Right hindlimb (tissue), 1 donor: ENCODE data around the gene MYO10.
A peak's percentile ranks its signal among the peaks of the same experiment; 100 is the strongest.

Source experiments
- DNase-seq: peaks from one replicate; pipeline ENCODE4 v3.0.0-alpha.2; 2018

MYO10 gene

DNA sequence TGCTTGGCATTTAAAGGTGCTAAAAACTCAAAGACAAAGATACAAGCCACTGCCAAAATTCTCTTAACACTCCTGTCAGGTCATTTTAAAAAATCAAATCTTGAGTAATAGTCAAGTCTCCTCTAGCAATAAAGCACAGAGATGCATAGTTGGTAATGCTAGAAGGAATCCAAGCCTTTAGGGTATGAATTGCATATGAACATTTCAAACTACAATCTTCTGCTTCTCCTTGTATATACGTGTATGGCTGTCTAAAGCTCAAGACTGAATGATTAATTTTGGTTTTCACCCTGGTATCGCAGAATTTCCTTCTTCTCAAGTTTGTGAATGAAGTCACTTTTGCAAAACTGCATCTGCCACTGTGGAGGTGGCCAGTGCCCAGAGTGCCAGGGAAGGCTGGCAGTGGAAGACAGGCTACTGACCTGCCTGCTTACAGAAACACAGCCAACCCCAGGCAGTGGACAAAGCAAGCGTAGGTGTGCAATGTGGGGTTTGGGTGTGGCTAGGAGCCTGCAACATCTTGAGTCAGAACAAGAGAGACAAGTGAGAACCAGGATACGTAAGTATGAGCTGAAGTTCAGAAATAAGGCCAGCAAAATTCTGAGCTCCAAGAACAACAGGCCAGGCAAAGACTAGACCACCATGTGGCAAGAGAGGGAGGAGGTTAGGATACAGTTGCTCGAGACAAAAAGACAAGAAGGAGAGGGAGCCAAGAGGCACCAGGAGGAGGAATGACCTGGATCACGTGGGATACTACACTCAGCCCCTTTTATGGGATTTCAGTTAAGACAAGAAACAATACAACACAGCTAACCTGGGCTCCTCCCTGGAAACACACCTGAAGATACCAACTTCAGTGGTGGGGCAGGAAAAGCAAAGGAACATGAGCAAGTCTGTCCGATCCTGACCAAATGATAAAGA is 22.6 kb downstream of the MYO10 start:
- no peak for DNase-seq

DNA sequence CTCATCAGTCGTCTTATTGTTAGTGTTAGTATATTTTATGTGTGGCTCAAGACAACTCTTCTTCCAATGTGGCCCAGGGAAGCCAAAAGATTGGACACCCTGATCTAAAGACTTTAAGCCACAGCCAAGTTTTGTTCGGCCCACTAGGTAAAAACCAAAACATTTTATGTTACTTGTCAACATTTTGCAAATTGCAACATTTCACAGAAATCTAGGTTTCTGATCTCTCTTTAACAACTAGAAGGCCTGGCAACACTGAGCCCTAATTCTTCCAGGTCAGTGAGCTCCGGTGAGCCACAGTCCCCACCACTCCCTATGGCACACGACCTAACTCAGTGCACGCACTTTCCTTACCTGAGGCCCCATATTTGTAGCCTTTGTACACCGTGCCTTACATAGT is 24.0 kb downstream of the MYO10 start:
- DNase-seq, result no peak

DNA sequence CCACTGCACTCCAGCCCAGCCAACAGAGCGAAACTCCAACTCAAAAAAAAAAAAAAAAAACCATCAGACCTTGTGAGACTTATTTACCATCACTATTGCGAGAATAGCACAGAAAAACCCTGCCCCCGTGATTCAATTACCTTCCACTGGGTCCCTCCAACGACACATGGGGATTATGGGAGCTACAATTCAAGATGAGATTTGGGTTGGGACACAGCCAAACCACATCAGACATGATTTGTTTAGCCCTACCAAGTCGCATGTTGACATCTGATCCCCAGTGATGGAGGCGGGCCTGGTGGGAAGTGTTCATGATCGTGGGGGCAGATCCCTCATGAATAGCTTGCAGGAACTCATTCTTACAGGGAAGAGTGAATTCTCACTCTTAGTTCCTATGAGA is 26.6 kb downstream of the MYO10 start:
- no peak for DNase-seq

DNA sequence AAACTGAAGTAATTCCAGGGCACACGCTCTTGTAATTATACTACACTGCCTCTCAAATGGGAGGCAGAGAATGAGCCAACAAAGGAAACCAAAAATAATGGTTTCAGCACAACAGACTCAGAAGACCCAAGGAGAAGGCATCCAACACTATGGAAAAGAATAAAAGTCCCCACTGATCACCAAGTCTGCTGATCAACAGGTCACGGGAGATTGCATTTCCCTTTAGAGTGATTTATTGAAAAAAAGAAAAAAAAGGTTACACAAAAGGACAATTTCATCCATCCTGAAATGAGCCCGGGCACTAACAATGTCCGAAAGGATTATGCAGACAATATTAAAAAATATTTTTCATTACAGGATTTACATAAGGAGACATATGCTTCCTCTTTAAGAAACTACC is 28.8 kb downstream of the MYO10 start:
- no peak for DNase-seq

DNA sequence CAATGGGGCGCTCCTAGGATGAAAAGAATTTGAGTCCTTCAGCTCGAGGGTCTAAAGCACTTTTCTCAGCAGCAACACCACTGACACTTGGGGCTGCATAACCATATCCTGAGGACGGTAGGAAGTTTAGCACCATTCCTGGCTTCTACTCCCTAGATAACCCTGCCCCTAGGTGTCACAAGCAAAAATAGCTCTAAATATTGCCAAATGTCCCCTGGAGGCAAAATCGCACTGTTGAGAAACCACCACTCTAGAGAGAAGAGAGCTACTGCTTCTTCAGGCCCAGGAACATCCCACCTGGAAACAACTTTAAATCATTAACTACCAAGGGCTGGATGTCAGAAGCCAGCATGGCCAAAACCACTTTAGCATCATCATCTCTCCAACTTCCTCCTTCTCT is 29.8 kb downstream of the MYO10 start:
- no peak for DNase-seq

DNA sequence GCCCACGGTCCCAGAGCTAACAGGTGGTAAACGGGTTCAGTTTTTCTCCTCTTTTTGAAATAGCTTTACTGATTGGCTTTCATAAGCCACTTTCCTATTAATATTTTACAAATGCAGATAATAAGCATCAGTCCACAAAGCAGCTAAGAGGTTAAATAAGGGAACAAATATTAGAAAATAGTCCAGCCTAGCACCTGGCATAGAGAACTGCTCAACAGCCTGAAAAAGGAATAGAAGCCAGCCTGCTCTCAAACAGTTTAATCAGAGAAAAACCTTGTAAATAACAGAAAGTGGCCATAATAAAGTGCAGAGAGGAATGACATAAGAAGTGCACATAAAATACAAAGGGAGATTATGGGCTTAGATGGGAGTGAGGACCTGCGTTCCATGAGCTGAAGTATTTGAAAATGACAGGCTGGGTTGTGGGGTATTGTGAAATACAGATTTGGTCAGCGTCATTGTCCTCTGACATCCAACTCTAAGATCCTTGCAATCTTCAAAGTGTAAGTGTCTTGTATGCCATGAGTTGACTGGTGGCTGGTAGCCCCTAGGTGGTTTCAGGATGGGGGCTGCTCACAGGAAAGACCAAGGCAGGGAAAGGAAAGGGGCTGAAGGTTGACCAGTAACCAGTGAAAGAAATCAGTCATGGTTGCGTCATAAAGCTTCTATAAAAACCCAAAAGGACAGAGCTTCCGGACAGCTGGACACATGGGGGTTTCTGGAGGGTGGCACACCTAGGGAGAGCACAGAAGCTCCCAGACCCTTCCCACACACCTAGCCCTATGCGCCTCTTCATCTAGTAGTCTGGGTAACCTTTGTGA is 32.4 kb downstream of the MYO10 start:
- DNase-seq, result no peak

DNA sequence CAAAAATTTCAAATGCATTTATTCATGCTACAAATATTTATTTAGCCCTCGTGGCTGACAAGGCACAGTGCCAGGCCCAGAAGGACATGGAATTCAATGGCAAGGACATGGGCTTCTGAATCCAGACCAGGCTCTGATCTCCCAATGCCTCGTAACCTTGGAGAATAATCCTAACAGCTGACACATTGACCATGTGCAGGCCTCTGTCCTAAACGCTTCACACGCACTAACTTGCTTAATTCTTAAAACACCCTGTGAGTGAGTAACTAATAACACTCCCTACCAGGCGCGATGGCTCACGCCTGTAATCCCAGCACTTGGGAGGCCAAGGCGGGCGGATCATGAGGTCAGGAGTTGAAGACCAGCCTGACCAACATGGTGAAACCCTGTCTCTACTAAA is 33.2 kb downstream of the MYO10 start:
- peak; percentile 66 for DNase-seq

DNA sequence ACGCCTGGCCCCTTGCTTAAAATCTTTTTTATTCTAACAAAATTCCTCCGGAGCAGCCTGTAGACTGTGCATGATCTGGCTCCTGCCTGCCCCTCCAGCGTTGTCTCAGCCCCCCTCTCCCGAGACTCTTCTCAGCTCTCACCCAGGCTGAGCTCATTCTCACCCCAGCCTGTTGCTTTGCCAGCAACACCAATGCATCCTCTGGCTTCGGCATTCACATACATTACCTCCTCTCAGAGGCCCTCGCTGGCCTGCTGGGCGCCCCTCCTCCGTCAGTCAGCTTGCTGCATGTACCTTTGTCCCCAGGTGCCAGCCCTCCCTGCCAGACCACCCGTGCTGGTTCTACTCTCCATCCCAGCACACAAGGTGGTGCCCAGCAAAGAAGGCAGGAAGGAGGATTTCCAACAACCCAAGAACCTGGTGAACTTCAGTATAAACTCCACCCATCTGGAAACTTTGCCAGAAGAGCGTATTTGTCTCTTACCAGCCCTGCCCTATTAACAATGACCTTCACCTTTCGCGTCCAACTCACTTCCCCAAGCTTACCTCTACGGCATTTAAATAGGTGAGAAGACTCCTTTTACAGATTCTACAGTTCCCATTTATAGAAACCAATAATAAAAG is 35.0 kb downstream of the MYO10 start:
- no peak for DNase-seq

DNA sequence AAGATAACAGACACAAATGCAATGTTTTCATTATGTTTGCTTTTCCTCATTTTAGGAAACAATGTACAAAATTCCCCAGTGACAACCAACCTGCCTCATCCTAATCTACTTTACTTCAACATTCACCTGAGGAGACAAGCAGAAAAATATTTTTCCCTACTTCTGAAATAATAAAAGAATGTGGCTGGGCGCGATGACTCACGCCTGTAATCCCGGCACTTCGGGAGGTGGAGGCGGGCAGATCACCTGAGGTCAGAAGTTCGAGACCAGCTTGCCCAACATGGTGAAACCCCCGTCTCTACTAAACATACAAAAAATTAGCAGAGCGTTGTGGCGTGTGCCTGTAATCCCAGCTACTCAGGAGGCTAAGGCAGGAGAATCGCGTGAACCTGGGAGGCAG is 36.9 kb downstream of the MYO10 start:
- DNase-seq, result no peak

DNA sequence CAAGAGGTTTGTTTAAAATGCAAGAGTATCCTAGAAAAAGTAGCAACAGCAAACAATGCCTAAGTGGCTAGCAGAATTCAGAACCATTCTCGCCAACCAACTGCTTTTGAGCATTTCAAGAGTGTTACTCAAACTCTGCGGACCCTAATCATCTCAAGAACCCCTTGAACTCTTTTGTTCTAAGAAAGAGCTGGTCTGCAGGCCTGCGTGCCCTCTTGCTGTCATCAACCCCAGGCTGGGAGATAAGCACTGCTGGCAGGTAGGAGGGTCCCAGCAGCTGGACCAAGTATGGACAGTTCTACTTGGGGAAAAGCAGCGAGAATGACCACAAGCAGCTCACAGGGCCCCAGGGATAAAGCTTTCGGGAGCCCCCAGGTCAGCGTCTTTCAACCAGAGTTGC is 38.3 kb downstream of the MYO10 start:
- DNase-seq, result no peak

DNA sequence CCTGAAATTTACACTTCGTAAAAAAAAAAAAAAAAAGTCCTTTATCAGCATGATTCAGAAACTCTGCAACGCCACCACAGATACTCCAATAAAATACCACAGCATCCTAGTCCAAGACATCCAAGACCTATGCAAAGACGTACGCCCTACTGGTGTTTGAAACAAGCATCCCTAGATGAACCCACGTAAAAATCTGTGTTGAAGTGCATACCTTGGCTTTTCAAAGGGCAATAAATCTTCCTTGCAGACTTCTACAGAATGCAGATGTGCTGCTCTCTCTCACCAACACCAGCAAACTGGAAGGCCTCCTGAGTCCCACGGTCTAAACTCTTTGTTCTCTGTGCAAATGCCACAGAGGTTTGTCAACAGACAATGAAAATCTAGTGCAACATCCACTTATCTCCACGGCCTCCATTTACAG is 38.8 kb downstream of the MYO10 start:
- no peak for DNase-seq

DNA sequence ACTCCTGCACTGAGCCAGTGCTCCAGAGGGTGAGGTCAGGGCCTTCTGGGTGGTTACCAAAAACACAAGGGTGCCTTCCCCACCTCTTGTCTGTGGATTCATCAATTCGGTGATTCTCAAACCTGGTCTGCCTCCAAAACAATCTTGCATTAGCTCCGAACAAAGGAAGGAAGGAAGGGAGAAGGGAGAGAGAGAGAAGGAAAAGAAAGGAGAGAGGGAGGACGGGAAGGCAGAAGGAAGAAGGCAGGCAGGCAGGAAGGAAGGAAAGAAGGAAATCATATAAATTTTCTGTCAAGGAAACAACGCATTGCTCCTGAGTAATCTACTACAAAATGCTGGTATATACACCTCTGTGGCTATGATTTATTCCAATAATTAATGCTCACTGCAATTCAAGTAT is 39.3 kb downstream of the MYO10 start:
- DNase-seq, result no peak

DNA sequence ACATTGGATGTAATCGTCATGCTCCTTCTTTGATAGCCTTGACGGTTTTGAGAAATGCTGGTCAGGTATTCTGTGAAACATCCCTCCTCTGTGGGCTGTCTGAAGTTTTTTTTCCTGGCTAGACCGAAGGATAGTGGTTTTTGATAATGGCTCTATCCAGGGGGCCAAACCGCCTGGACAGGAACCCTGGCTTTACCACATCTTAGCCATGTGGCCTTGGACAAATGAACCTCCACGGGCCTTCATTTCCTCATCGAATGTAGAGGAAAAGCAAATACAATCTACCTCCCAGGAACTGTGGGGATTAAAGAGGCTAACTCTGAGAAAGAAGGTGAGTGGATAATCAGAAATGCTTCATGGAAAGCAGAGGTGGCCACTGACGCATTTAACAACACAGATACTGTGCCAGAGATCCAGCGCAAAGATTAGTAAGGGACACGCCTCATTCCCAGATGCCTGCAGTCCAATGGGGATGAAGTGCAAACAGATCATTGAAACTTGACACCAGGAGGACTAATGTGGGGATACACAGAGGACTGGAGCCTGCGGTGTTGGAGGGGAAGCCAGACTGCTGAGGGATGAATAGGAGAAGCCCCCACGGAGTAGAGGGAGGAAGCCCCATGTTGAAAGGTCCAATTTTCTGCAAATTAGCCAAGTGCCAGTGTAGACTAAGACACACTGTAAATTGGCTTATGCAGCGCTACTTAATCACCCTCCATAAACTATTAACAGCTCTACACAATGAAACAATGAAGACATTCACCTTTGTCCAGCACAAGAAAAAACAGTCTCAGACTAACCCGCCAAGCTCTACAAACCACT is 41.6 kb downstream of the MYO10 start:
- peak; percentile 41 for DNase-seq

DNA sequence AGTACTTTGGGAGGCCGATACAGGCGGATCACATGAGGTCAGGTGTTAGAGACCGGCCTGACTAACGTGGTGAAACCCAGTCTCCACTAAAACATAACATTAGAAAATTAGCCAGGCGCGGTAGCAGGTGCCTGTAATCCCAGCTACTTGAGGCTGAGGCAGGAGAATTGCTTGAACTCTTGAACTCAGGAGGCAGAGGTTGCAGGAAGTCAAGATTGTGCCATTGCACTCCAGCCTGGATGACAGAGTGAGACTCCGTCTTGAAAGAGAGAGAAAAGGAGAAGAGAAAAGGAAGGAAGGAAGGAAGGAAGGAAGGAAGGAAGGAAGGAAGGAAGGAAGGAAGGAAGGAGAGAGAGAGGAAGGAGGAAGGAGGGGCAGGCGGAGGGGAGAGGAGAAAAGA is 45.1 kb downstream of the MYO10 start:
- no peak for DNase-seq

DNA sequence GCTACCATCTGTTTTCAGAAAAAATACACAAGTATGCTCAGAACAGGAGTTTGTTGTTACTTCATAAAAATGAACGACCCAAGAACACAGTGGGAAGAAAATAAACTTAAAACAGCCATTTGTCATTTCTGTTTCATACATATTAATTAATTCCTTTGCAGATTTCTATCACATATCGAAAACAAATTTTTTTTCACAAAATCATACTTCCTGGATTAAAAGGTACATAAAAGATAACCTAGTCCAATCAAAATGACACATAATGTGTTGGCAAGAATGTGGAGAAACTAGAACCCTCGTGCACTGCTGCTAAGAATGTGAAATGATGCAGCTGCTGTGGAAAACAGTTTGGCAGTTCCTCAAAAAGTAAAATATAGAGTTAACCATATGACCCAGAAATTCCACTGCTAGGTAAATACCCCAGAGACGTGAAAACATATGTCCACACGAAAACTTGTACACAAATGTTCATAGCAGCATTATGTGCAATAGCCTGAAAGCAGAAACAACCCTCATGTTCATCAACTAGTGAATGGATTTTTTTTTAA is 46.0 kb downstream of the MYO10 start:
- no peak for DNase-seq

DNA sequence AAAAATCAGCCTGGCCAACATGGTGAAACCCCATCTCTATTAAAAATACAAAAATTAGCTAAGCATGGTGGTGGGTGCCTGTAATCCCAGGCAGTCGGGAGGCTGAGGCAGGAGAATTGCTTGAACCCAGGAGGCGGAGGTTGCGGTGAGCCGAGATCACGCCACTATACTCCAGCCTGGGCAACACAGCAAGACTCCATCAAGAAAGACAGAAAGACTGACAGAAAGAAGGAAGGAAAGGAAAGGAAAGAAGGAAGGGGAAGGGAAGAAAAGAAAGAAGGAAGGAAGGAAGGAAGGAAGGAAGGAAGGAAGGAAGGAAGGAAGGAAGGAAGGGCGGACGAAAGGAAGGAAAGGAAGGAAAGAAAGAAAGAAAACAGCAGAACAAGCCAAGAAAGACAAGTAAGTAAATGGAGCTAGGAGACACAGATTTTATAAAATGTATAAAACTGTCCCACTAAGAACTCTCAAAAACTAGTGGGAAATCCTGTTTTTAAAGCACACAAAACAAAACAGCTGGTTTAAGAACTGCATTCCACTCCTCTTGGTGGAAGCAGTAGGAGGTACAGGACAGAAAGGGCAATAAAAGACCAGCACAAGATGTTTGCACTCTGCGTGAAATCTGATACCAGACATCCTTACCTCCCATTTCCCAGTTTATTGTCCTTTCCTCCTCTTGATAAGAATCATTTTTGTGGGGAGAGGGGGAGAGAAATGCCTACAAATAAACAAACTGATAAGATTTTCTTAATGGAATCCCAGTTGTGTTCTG is 46.7 kb downstream of the MYO10 start:
- DNase-seq, result no peak

DNA sequence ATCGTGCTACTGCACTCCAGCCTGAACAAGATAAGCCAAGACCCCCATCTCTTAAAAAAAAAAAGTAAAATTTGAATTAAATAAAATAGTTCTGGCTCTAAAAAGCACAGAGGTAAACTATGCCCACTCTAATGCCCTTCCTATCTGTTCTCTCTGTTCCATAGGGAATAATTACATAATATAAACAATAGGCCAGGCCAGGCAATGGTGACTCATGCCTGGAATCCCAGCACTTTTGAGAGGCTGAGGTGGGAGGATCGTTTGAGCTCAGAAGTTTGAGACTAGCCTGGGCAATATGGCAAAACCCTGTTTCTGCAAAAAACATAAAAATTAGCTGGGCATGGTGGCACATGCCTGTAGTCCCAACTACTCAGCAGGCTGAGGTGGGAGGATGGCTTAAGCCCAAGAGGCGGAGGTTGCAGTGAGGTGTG is 47.4 kb downstream of the MYO10 start:
- DNase-seq, result no peak

DNA sequence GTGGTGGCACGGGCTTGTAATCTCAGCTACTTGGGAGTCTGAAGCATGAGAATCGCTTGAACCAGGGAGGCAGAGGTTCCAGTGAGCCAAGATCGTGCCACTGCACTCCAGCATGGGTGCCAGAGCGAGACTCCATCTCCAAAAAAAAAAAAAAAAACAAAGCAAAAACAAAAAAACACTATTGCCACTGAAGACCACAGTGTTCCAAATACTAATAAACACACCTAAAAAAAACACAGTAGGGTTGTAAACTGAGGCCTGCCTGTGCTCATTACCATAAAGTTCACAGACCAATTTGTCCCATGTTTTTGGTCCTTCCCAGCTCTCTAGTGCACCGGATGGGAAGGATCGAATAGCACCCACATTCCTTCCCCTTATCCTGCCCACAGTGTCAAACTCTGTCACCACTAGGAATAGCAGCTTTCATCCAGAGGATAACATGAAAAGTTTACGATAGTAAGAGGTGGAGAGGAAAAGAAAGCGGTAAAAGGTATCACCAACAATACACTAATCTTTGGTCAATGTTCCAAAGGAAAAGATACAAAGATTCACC is 49.2 kb downstream of the MYO10 start:
- DNase-seq, result no peak

DNA sequence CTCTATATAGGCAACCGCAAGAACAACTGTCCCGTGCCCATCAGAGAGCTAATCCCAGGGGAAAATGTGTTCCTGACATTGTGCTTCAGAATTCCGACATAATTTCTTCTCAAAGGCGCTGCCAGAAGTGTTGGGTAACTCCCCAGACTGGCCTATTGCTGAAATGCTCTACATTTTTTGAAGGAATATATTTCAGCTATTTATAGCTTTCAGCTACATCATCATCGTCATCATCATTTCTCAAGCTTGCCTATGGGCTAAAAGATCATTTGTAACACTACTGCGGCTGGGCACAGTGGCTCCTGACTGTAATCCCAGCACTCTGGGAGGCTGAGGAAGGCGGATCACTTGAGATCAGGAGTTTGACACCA is 49.7 kb downstream of the MYO10 start:
- DNase-seq, result peak; percentile 46

DNA sequence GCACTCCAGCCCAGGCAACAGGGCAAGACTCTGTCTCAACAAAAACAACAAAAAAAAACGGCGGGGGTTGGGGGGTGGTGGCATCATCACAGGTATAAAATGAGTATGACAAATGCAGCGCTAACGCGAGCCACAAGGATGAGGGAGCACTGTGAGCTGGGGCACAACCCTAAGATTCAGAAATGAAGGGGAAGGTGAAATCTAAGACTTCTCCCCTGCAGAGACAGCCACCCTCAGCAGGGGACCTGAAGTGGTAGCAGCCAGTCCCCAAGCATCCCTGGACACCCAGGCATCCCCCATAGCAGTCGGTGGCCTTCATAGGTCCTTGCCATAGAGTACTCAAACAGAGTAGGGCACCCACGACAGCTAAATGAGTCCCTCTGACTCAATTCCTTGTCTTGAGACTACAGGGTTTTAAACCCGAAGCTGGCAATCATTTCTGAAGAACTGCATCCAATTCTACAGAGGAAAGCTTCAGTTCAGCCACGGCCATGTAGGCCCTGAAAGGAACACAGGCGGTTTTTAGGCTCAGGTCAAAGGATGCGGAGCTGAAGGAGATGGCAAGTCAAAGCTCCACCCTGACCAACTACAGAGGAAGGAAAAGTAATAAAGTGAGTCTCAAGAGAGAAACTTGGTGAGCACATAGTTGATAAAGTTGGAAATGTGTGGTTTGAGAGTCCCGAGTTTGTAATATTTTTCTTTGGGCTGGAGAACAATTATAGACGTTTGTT is 50.3 kb downstream of the MYO10 start:
- DNase-seq, result no peak

DNA sequence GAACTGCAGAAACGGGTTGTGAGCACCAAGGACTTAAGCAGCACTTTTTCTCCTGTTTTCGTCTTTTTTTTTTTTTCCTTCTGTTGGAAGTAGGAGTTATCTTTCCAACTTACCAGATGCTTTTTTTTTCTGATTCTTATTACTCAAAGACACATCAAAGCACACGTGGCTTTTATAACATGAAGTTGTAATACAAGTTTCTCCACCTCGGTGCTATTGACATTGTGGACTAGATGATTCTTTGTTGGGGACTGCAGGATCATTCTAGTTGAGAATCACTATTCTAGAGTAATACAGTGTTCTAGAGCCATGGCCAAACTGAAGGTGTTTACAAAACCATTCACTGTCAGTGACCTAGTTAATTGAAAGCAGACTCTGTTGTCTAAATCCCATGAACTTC is 51.5 kb downstream of the MYO10 start:
- DNase-seq, result no peak
